ENCODE data around the gene HIVEP3.

- no peak for TF ChIP-seq CTCF (IDR thresholded peaks at IDR 0.05)
- TF ChIP-seq POLR2AphosphoS5 (IDR thresholded peaks at IDR 0.05; ENCODE audit: insufficient read depth in 1 of 2, low read depth in 1 of 2): no peak
These were observed 372.5 kb downstream of the HIVEP3 start for GRCh38 chr1:41545996-41546832.
